Measurements from ENCODE around the gene CYTH3.
A peak's percentile ranks its signal among the peaks of the same experiment; 100 is the strongest.

Gene CYTH3

GRCh38 chr7:6279937-6280336, 7.5 kb upstream of the CYTH3 start:
- no peak for DNase-seq

GRCh38 chr7:6279341-6279740, 6.9 kb upstream of the CYTH3 start:
- DNase-seq, result no peak

- DNase-seq, result no peak
These were observed 6.4 kb upstream of the CYTH3 start for GRCh38 chr7:6278749-6279310.

GRCh38 chr7:6277476-6277875, 5.1 kb upstream of the CYTH3 start:
- DNase-seq, result no peak

- no peak for DNase-seq
These were observed 4.5 kb upstream of the CYTH3 start for GRCh38 chr7:6276911-6277408.

- DNase-seq, result no peak
These were observed 2.3 kb upstream of the CYTH3 start for GRCh38 chr7:6274743-6275142.

- no peak for DNase-seq
These were observed 1.6 kb upstream of the CYTH3 start for GRCh38 chr7:6273917-6274630.

- DNase-seq, result no peak
These were observed 985 bp upstream of the CYTH3 start for GRCh38 chr7:6273380-6273837.

- peak in 2 of 5 donors; percentile 10 for DNase-seq
These were observed 557 bp downstream of the CYTH3 start for GRCh38 chr7:6271694-6272440.

GRCh38 chr7:6271060-6271658, 1.3 kb downstream of the CYTH3 start:
- DNase-seq, result peak in 3 of 5 donors; percentile 17 to 24 (median 20)

- DNase-seq, result no peak
These were observed 2.9 kb downstream of the CYTH3 start for GRCh38 chr7:6269527-6269926.

GRCh38 chr7:6268907-6269306, 3.5 kb downstream of the CYTH3 start:
- DNase-seq, result no peak

GRCh38 chr7:6268023-6268900, 4.2 kb downstream of the CYTH3 start:
- DNase-seq, result no peak

- DNase-seq, result no peak
These were observed 5.7 kb downstream of the CYTH3 start for GRCh38 chr7:6266699-6267098.

- no peak for DNase-seq
These were observed 10.2 kb downstream of the CYTH3 start for GRCh38 chr7:6262221-6262620.

- no peak for DNase-seq
These were observed 10.7 kb downstream of the CYTH3 start for GRCh38 chr7:6261699-6262098.

GRCh38 chr7:6260291-6261187, 11.9 kb downstream of the CYTH3 start:
- no peak for DNase-seq

GRCh38 chr7:6259257-6259656, 13.2 kb downstream of the CYTH3 start:
- no peak for DNase-seq

GRCh38 chr7:6258440-6259182, 13.8 kb downstream of the CYTH3 start:
- no peak for DNase-seq

- DNase-seq, result no peak
These were observed 14.7 kb downstream of the CYTH3 start for GRCh38 chr7:6257675-6258074.

All from T-helper 1 cell (primary cell).